GM12801 (cell line): ENCODE results near the gene CACNA1C.

Source experiments
- CTCF ChIP-seq: IDR thresholded peaks from one replicate; pipeline ENCODE4 v1.5.1; 2011; ENCODE audit warnings: control low read depth; ENCODE audit not compliant: insufficient read length; ENCODE audit errors: extremely low read depth

CACNA1C gene

GRCh38 chr12:2641761-2642160, 589.0 kb downstream of the CACNA1C start:
- no peak for TF ChIP-seq CTCF

DNA sequence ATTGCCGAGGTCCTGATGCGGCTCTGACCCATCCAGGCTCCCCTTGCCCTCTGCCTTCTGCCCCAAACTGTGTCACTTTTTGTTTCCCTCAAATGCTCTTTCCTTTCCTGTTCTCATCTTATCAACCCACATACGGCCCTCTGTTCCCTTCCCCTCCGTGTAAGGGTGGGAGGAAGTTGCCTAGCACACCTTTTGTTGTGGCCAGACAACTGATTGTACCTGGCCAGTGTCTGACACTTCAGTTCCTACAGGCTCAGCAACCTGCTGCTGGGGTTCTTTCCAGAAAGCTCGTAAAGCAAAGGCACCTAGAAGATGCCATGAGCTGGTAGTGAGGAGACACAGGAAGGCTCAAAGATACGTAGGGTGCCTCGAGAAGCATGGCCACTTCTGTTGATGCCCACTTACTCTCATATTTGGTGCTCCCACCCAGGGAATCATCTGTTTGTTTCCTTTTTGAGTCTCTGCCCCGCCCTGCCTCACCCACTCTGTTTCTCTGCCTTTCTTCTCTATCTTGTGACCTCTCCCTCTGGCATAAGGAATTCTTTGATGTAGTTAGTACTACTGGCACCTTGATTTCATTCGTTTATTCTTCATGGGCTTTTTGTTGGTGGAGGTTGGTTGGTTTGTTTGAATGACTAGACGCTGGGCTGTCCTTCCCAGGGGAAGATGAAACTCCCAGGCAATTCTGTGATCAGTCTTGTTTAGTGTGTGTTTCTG, 589.5 kb downstream of the CACNA1C start:
- no peak for TF ChIP-seq CTCF

GRCh38 chr12:2642896-2643425, 590.2 kb downstream of the CACNA1C start:
- no peak for TF ChIP-seq CTCF

- no peak for TF ChIP-seq CTCF
Measured at GRCh38 chr12:2643576-2644135, 590.9 kb downstream of the CACNA1C start.

GRCh38 chr12:2644683-2645405, 592.1 kb downstream of the CACNA1C start:
- TF ChIP-seq CTCF, result no peak

GRCh38 chr12:2645460-2645859, 592.7 kb downstream of the CACNA1C start:
- no peak for TF ChIP-seq CTCF

GRCh38 chr12:2646341-2646740, 593.6 kb downstream of the CACNA1C start:
- TF ChIP-seq CTCF, result no peak
